Suprapubic skin (tissue), 3 donors: Measurements from ENCODE around the gene ACYP1.

Experiments used
- EP300 ChIP-seq: sonication (generic); formaldehyde crosslinking; IDR thresholded peaks from one replicate; pipeline ENCODE4 v1.6.1; 2017; ENCODE audit warnings: antibody characterized with exemption
- TF ChIP-seq, protein P1 (sequence below), 2 donors: fragments of 200-600 bp in 1 of 2; fragments of 450-650 bp in 1 of 2; sonication (generic) in 1 of 2; IDR thresholded peaks; one replicate each; pipeline ENCODE4 v1.5.1; 2016 to 2019; ENCODE audit warnings: antibody characterized with exemption in 2 of 2, mild to moderate bottlenecking in 1 of 2, moderate library complexity in 1 of 2

DNA sequence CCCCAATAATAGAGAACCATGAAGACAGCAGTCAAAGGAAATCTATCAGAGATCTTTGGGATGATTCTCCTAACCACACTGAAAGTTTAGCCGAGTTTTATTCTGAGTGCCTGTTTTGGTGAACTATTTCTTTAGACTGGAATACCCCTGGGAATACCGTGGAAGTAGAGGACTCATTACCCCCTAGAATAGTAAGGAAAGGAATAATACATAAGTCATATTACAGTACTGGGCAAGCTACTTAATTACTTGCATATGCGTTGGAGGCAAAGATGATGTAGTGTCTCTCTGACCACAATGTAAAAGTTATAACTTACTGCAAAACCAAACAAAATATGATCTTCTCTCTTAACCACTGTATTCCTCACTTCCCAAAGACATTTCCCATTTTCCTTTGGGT lies 31.1 kb upstream of the ACYP1 start:
- TF ChIP-seq EP300 = no peak
- TF ChIP-seq, protein P1, sequence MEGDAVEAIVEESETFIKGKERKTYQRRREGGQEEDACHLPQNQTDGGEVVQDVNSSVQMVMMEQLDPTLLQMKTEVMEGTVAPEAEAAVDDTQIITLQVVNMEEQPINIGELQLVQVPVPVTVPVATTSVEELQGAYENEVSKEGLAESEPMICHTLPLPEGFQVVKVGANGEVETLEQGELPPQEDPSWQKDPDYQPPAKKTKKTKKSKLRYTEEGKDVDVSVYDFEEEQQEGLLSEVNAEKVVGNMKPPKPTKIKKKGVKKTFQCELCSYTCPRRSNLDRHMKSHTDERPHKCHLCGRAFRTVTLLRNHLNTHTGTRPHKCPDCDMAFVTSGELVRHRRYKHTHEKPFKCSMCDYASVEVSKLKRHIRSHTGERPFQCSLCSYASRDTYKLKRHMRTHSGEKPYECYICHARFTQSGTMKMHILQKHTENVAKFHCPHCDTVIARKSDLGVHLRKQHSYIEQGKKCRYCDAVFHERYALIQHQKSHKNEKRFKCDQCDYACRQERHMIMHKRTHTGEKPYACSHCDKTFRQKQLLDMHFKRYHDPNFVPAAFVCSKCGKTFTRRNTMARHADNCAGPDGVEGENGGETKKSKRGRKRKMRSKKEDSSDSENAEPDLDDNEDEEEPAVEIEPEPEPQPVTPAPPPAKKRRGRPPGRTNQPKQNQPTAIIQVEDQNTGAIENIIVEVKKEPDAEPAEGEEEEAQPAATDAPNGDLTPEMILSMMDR (IDR thresholded peaks at IDR 0.05) = no peak
